Natural killer cell (primary cell): ENCODE data around the gene KANTR. TPM values are rescaled to one million over a fixed set of nuclear protein-coding genes. Genes with fewer than 3 reads are reported as not detected.

Experiments
- ATAC-seq, 3 donors: fragments of 150-1000 bp in 2 of 3; fragments of 200-7000 bp in 1 of 3; cut with Tn5 transposase; 1 replicate in 1 of 3; 2 replicates in 2 of 3; pipeline ENCODE4 v1.10.0; 2021; ENCODE audit warnings: mild to moderate bottlenecking in 2 of 3, moderate library complexity in 2 of 3
- DNase-seq, 2 donors: peaks; one replicate each; pipeline versions ENCODE4 v3.0.0 to v3.0.0-alpha.2; 2013 to 2021; ENCODE audit warnings: mixed read lengths in 1 of 2
- H3K27ac ChIP-seq: one replicate; pipeline ENCODE4 v1.5.1; 2013; ENCODE audit warnings: mild to moderate bottlenecking, low read length
- H3K27me3 ChIP-seq: one replicate; pipeline ENCODE4 v1.6.1; 2013; ENCODE audit warnings: low read length; ENCODE audit not compliant: control insufficient read depth, insufficient read depth
- H3K36me3 ChIP-seq: one replicate; pipeline ENCODE4 v1.6.1; 2013; ENCODE audit warnings: low read length; ENCODE audit not compliant: control insufficient read depth, insufficient read depth
- H3K4me1 ChIP-seq: one replicate; pipeline ENCODE4 v1.6.1; 2013; ENCODE audit warnings: low read length; ENCODE audit not compliant: control insufficient read depth, insufficient read depth
- H3K4me3 ChIP-seq: one replicate; pipeline ENCODE4 v1.5.1; 2013; ENCODE audit warnings: low read length
- H3K9me3 ChIP-seq: one replicate; pipeline ENCODE4 v1.6.1; 2013; ENCODE audit warnings: low read length; ENCODE audit not compliant: control insufficient read depth, insufficient read depth
- H3K27ac Mint-ChIP-seq, 2 donors: one replicate each; pipeline ENCODE4 v1.8.0; 2022; ENCODE audit warnings: mild to moderate bottlenecking in 2 of 2, mixed read lengths in 2 of 2, moderate library complexity in 1 of 2
- H3K27me3 Mint-ChIP-seq, 2 donors: one replicate each; pipeline ENCODE4 v1.8.0; 2022; ENCODE audit warnings: low read depth in 2 of 2, mixed read lengths in 2 of 2
- H3K36me3 Mint-ChIP-seq: one replicate; pipeline ENCODE4 v1.8.0; 2022; ENCODE audit warnings: mixed read lengths
- H3K4me1 Mint-ChIP-seq, 2 donors: one replicate each; pipeline ENCODE4 v1.8.0; 2022; ENCODE audit warnings: mixed read lengths in 2 of 2
- H3K4me3 Mint-ChIP-seq: one replicate; pipeline ENCODE4 v1.8.0; 2022; ENCODE audit warnings: mild to moderate bottlenecking, moderate library complexity, mixed read lengths
- H3K9me3 Mint-ChIP-seq, 2 donors: one replicate each; pipeline ENCODE4 v1.8.0; 2022; ENCODE audit warnings: mixed read lengths in 2 of 2
- CTCF ChIP-seq: fragments of 200-600 bp; IDR thresholded peaks from one replicate; pipeline ENCODE4 v1.8.0; 2022; ENCODE audit warnings: antibody characterized with exemption
- WGBS: methylation state at CpG from one replicate; pipeline ENCODE4 v1.1.7; 2013; ENCODE audit warnings: missing lambda C conversion rate; ENCODE audit not compliant: insufficient coverage; 5-methylcytosine and 5-hydroxymethylcytosine counted together
- intact Hi-C: fragments of 100-400 bp; cut with micrococcal nuclease; formaldehyde crosslinking; loops from one replicate; pipeline ENCODE4 v1.14.2; 2022
- total RNA-seq, 4 donors: library from RNA; stranded (reverse); fragments of 120-200 nt in 1 of 4; gene quantifications; one replicate each; pipeline versions ENCODE4 v1.2.3 to v1.2.4, GENCODE V29; 2013 to 2022

The KANTR gene
- total RNA-seq, 3 donors from 2014 or later (not counting 1 experiment from before 2014, with no cell fraction given) = 15.1 to 18.1 (median 17.1) TPM

DNA sequence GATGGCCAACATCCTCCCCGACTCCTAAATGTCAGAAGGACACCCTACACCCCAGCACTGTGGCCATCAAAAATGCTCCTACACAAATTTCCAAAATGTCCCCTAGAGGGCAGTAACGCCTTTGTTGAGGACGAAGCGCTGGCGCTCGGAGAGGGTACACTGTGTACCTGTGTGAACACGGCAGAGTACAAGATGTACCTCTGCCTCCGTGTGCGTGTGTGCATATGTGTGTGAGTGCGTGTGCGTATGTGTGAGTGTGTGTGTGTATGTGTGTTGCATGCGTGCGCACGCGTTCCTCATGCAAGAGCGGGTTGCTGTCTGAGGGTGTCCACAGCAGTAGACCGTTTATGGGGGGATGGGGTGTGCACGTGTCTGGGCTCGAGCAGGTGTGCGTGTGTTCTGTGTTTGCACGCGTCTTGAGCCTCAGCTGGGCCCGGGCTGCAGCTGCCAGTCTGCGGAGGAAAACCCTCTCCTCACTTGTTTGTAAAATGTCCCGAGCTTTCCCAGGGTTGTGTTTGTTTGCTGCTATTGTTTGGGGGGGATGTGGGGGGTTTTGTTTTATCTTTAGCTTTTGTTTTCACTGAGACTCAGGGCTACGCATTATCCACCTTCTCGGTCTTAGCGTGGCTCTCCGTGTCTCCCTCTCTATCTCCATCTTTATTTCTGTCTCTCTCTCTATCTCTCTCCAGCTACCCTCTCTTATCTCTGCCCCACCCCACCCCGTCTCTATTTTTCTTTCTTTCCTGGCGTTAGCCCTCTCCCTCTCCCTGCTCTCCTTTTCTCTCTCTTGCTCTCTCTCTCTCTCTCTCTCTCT is 22.1 kb upstream of the KANTR start:
- H3K36me3 Mint-ChIP-seq = no peaks in the 10 kb centered on the region
- peaks cover 0 to 5% of the 10 kb centered on the region in 2 donors for H3K27me3 Mint-ChIP-seq
- no peaks in the 10 kb centered on the region for H3K27me3 ChIP-seq
- H3K4me3 Mint-ChIP-seq = peak overlapping the region; percentile 64
- DNase-seq = peak in 1 of 2 donors; percentile 90
- WGBS = 2% methylated on average over 26 of the region's 31 CpGs
- no peaks in the 10 kb centered on the region for H3K36me3 ChIP-seq
- peak overlapping the region; percentile 21 for H3K27ac ChIP-seq
- H3K9me3 ChIP-seq = no peaks in the 10 kb centered on the region
- no peaks in the 10 kb centered on the region for H3K9me3 Mint-ChIP-seq
- H3K4me3 ChIP-seq = peak overlapping the region; percentile 49
- peak overlapping the region in 1 of 2 donors; percentile 74 for H3K27ac Mint-ChIP-seq
- peaks cover 10% of the 10 kb centered on the region for H3K4me1 ChIP-seq
- intact Hi-C loops = loop anchor here (1.0 kb wide), 2 partner anchors 17 to 21 kb away; no protein-coding TSS in a partner anchor
- peaks cover 12 to 21% of the 10 kb centered on the region in 2 donors for H3K4me1 Mint-ChIP-seq
- peak; percentile 59 for TF ChIP-seq CTCF
- ATAC-seq = peak; percentile 77 to 89 (median 88)

- no peak for DNase-seq
- 82% methylated on average over 8 of the region's 9 CpGs for WGBS
These were observed 21.4 kb upstream of the KANTR start for GRCh38 chrX:53072418-53073114.

GRCh38 chrX:53073115-53073586 is 20.8 kb upstream of the KANTR start:
- H3K4me3 ChIP-seq = no peak overlapping the region
- Mint-ChIP-seq H3K27me3 (no peaks in the 10 kb centered on the region), H3K4me1 (peaks cover 12 to 21% of the 10 kb centered on the region in 2 donors), H3K27ac (no peak overlapping the region), H3K9me3 (no peaks in the 10 kb centered on the region), H3K4me3 (no peak overlapping the region), H3K36me3 (no peaks in the 10 kb centered on the region)
- no peak overlapping the region for H3K27ac ChIP-seq
- 95% methylated on average over 5 of the region's 6 CpGs for WGBS
- ATAC-seq (no peak), DNase-seq (no peak)
- H3K27me3 ChIP-seq = no peaks in the 10 kb centered on the region
- peaks cover 10% of the 10 kb centered on the region for H3K4me1 ChIP-seq
- H3K9me3 ChIP-seq = no peaks in the 10 kb centered on the region
- H3K36me3 ChIP-seq = no peaks in the 10 kb centered on the region
- intact Hi-C loops = no loop called here
- no peak for TF ChIP-seq CTCF

More at GRCh38 chrX:53072418-53073114, 21.4 kb upstream of the KANTR start:
- H3K27ac Mint-ChIP-seq = peak overlapping the region in 1 of 2 donors; percentile 74
- Histone ChIP-seq H3K9me3 (no peaks in the 10 kb centered on the region), H3K4me1 (peaks cover 10% of the 10 kb centered on the region), H3K27ac (peak overlapping the region; percentile 21), H3K4me3 (no peak overlapping the region), H3K27me3 (no peaks in the 10 kb centered on the region), H3K36me3 (no peaks in the 10 kb centered on the region)
- peaks cover 12 to 21% of the 10 kb centered on the region in 2 donors for H3K4me1 Mint-ChIP-seq
- TF ChIP-seq CTCF = no peak
- intact Hi-C loops = no loop called here
- H3K36me3 Mint-ChIP-seq = no peaks in the 10 kb centered on the region
- no peaks in the 10 kb centered on the region for H3K27me3 Mint-ChIP-seq
- H3K9me3 Mint-ChIP-seq = no peaks in the 10 kb centered on the region
- H3K4me3 Mint-ChIP-seq = peak overlapping the region; percentile 64
- ATAC-seq = no peak
